ENCODE data around the gene SCARB1. TPM values are rescaled to one million over a fixed set of nuclear protein-coding genes. Genes with fewer than 3 reads are reported as not detected.

The SCARB1 gene
- total and polyA plus RNA-seq, 2 donors (not counting 3 experiments of a cell fraction or from before 2014, with no cell fraction given): 125 to 141 TPM

DNA sequence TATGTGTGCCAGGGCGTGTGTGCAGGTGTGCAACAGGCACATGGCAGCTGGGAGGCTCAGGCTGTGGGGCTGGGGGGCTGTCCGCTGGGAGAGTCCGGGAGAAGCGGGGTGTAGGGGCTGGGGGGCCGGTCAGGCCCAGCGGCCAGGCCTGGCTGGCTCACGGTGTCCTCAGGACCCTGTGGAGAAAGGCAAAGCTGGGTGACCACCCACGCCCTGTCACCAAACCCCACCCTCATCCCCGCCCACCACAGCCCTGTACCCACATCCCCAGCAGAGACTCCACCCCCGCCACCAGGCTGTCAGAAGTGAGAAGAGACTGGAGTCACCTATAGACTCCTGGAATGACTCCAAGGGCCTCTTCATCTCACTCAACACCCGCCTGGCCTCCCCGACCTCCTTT lies 85.3 kb downstream of the SCARB1 start:
- DNase-seq (ENCODE audit: low read depth, low spot score): no peak
- Histone ChIP-seq H3K27ac (ENCODE audit: insufficient read depth, low read depth, low read length) (no peak overlapping the region), H2AFZ (ENCODE audit: low read depth, low read length) (no peak overlapping the region), H4K20me1 (replicated peaks; ENCODE audit: control insufficient read depth, extremely low read depth, insufficient read depth, low read length) (no peaks in the 10 kb centered on the region), H3K9me1 (replicated peaks; ENCODE audit: control insufficient read depth, extremely low read depth, insufficient read depth, low read length) (no peaks in the 10 kb centered on the region), H3K9me3 (replicated peaks; ENCODE audit: control insufficient read depth, insufficient read depth, low read length) (no peaks in the 10 kb centered on the region), H3K36me3 (ENCODE audit: control insufficient read depth in 2 of 2, extremely low read depth in 1 of 2, insufficient read depth in 2 of 2, low read length in 2 of 2) (peaks cover 0 to 5% of the 10 kb centered on the region in 2 experiments), H3K4me2 (ENCODE audit: insufficient read depth, low read length) (no peak overlapping the region), H3K4me3 (replicated peaks in 1 of 3; ENCODE audit: insufficient read depth in 1 of 3, low read depth in 1 of 3, low read length in 3 of 3) (no peak overlapping the region), H3K9ac (replicated peaks; ENCODE audit: extremely low read depth, insufficient read depth, low read length) (no peak overlapping the region), H3K27me3 (ENCODE audit: control insufficient read depth in 2 of 2, insufficient read depth in 2 of 2, low read length in 2 of 2) (no peaks in the 10 kb centered on the region), H3K79me2 (ENCODE audit: control insufficient read depth, insufficient read depth, low read length) (no peaks in the 10 kb centered on the region), H3K4me1 (ENCODE audit: control insufficient read depth, extremely low read depth, insufficient read depth, low read length) (peaks cover 9% of the 10 kb centered on the region)
- intact Hi-C loops (cut with micrococcal nuclease) (loop anchor here (5.0 to 10.0 kb wide), 2 partner anchors 129 to 454 kb away; no protein-coding TSS in a partner anchor), dilution Hi-C loops (cut with MboI; ENCODE audit: extremely low pct_ligation_motif_present, low sequenced_read_pairs) (no loop called here)
- CTCF ChIA-PET: no interaction called here
- POLR2A ChIA-PET: no interaction called here
- FAIRE-seq: no peak
- TF ChIP-seq, protein P1, sequence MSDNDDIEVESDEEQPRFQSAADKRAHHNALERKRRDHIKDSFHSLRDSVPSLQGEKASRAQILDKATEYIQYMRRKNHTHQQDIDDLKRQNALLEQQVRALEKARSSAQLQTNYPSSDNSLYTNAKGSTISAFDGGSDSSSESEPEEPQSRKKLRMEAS (IDR thresholded peaks at IDR 0.05; ENCODE audit: insufficient read depth, insufficient read length): no peak
- no peak for TF ChIP-seq MYC (IDR thresholded peaks at IDR 0.05; ENCODE audit: low read depth, low read length)
- no peak for TF ChIP-seq GATA2 (IDR thresholded peaks at IDR 0.05; ENCODE audit: insufficient read depth, insufficient read length, low read depth, low read length)
- no peak for TF ChIP-seq FOS (IDR thresholded peaks at IDR 0.05; ENCODE audit: borderline replicate concordance, insufficient read depth, low read length)
- TF ChIP-seq POLR2A (IDR thresholded peaks at IDR 0.05; ENCODE audit: low read depth, low read length): no peak
- no peak for TF ChIP-seq EZH2 (IDR thresholded peaks at IDR 0.05; ENCODE audit: borderline replicate concordance, low read depth, low read length, severe bottlenecking)
- TF ChIP-seq, protein P2, sequence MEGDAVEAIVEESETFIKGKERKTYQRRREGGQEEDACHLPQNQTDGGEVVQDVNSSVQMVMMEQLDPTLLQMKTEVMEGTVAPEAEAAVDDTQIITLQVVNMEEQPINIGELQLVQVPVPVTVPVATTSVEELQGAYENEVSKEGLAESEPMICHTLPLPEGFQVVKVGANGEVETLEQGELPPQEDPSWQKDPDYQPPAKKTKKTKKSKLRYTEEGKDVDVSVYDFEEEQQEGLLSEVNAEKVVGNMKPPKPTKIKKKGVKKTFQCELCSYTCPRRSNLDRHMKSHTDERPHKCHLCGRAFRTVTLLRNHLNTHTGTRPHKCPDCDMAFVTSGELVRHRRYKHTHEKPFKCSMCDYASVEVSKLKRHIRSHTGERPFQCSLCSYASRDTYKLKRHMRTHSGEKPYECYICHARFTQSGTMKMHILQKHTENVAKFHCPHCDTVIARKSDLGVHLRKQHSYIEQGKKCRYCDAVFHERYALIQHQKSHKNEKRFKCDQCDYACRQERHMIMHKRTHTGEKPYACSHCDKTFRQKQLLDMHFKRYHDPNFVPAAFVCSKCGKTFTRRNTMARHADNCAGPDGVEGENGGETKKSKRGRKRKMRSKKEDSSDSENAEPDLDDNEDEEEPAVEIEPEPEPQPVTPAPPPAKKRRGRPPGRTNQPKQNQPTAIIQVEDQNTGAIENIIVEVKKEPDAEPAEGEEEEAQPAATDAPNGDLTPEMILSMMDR (IDR thresholded peaks at IDR 0.05; ENCODE audit: extremely low read depth in 1 of 2, insufficient read depth in 1 of 2, low read depth in 1 of 2, low read length in 2 of 2): no peak
- no peak for TF ChIP-seq JUN (IDR thresholded peaks at IDR 0.05; ENCODE audit: borderline replicate concordance, insufficient read depth, insufficient read length, low read depth)
- TF ChIP-seq POLR2AphosphoS5 (IDR thresholded peaks at IDR 0.05; ENCODE audit: insufficient read depth, low read depth, low read length): no peak
- BruUV-seq (replicated peaks): no TSS peak
